Measurements from ENCODE around the gene FGD6. TPM values are rescaled to one million over a fixed set of nuclear protein-coding genes. Genes with fewer than 3 reads are reported as not detected.
"Not testable (repeated sequence)": the region's sequence is repeated elsewhere in the genome, so short reads cannot be mapped to it uniquely, and the experiment has no call there.

Gene FGD6
- total RNA-seq, 2 donors from 2014 or later, result 15.8 to 19.1 TPM

DNA sequence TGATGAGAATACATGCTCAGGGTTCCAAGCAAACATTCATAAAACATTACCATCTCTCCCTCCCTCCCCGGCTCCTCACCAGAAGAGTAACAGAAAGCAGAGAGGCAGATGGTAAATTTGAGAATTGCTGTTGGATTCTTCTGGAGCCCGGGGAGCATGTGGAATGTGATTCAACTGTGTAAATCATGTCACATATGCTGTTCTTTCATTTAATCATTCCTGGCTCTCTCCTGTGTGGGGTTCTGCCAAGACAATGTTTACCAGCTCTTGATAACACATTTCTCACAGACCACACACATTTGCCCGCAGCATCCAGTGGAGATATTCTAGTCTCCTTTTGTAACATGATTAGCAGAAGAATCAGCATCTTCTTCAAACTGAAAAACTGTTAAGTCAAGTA is 120.4 kb downstream of the FGD6 start:
- Histone ChIP-seq H3K4me1 (peaks cover 26% of the 10 kb centered on the region), H3K9me3 (no peaks in the 10 kb centered on the region), H3K27me3 (no peaks in the 10 kb centered on the region), H3K36me3 (replicated peaks in 1 of 2; ENCODE audit: insufficient read depth in 1 of 2, low read depth in 2 of 2) (peaks cover 4 to 8% of the 10 kb centered on the region in 2 donors), H3K27ac (peak overlapping the region in 3 of 4 donors; percentile 3 to 55 (median 55)), H3K4me3 (no peak overlapping the region)
- DNase-seq (peak; percentile 39 to 73 (median 62)), ATAC-seq (peak; percentile 86)
- no peak for TF ChIP-seq POLR2A (IDR thresholded peaks at IDR 0.05)
- TF ChIP-seq, protein P1, sequence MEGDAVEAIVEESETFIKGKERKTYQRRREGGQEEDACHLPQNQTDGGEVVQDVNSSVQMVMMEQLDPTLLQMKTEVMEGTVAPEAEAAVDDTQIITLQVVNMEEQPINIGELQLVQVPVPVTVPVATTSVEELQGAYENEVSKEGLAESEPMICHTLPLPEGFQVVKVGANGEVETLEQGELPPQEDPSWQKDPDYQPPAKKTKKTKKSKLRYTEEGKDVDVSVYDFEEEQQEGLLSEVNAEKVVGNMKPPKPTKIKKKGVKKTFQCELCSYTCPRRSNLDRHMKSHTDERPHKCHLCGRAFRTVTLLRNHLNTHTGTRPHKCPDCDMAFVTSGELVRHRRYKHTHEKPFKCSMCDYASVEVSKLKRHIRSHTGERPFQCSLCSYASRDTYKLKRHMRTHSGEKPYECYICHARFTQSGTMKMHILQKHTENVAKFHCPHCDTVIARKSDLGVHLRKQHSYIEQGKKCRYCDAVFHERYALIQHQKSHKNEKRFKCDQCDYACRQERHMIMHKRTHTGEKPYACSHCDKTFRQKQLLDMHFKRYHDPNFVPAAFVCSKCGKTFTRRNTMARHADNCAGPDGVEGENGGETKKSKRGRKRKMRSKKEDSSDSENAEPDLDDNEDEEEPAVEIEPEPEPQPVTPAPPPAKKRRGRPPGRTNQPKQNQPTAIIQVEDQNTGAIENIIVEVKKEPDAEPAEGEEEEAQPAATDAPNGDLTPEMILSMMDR (IDR thresholded peaks at IDR 0.05), result no peak
- 7 to 11% methylated on average over 3 of the region's 3 CpGs for WGBS, 2 donors
- intact Hi-C loops (cut with DNase I), result no loop called here

DNA sequence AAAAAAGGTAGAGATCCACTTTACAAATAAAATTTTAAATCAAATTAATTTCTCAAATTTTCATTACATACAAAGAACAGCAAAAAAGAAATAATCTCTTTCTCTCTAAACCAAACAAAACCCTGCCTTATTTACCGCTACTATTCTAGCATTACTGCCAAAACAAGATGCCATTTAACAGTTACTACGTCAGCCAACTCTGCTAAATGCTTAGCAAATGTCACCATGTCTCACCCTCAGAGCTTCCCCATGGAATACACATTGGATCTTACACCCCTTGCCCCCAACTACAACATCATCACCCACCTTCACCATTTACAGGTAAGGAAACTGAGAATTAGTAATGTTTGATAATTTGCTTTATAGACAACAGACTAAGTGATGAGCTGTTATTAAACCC is 120.9 kb downstream of the FGD6 start:
- H3K36me3 ChIP-seq (replicated peaks in 1 of 2; ENCODE audit: insufficient read depth in 1 of 2, low read depth in 2 of 2), result peaks cover 4 to 13% of the 10 kb centered on the region in 2 donors
- no peak overlapping the region for H3K4me3 ChIP-seq
- H3K27ac ChIP-seq, result peak overlapping the region in 3 of 4 donors; percentile 3 to 55 (median 27)
- H3K27me3 ChIP-seq, result no peaks in the 10 kb centered on the region
- H3K4me1 ChIP-seq, result peaks cover 26% of the 10 kb centered on the region
- intact Hi-C loops (cut with DNase I), result no loop called here
- no peaks in the 10 kb centered on the region for H3K9me3 ChIP-seq
- ATAC-seq (no peak), DNase-seq (no peak)
- 30 to 40% methylated on average over 2 of the region's 2 CpGs for WGBS, 2 donors
- TF ChIP-seq, protein P1 (IDR thresholded peaks at IDR 0.05), result no peak
- TF ChIP-seq POLR2A (IDR thresholded peaks at IDR 0.05), result no peak

DNA sequence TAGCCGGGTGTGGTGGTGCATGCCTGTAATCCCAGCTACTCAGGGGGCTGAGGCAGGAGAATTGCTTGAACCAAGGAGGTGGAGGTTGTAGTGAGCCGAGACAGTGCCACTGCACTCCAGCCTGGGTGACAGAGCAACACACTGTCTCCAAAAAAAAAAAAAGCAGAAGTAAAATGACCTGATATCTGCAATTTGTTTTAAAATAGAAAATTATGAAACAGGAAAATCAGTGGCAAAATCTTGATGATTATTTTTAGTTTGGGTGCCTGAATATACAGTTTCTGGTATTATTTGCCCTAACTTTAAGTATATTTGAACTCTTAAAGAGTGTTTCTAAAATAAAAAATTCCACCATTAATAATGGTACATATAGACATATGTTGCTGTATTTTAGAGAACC is 121.4 kb downstream of the FGD6 start:
- WGBS, 2 donors, result 77 to 89% methylated on average over 2 of the region's 2 CpGs

DNA sequence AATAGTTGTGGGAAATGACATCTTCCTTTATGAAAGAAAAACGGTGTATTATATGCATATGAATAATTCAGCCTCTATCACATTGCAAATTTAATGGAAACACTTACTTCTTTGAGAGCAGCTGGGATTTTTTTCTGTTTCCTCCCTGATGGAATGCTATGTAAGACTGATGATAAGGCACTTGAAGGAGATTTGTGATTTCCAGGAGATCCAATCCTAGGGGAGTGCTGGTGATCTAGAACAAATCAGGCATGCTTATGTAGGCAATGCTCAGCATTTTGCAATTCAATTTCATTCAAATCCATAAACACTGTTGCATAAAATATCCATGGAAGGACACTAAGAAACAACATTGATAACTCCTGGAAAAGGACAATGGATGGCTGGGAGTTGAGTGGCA is 127.8 kb downstream of the FGD6 start:
- Histone ChIP-seq H3K9me3 (no peaks in the 10 kb centered on the region), H3K4me1 (peaks cover under 1% of the 10 kb centered on the region), H3K36me3 (replicated peaks in 1 of 2; ENCODE audit: insufficient read depth in 1 of 2, low read depth in 2 of 2) (peaks cover 4 to 19% of the 10 kb centered on the region in 2 donors), H3K27me3 (no peaks in the 10 kb centered on the region), H3K4me3 (no peak overlapping the region), H3K27ac (no peak overlapping the region)
- DNase-seq, result no peak
- 68 to 81% methylated on average over 1 of the region's 1 CpG for WGBS, 2 donors
- no peak for TF ChIP-seq POLR2A (IDR thresholded peaks at IDR 0.05)
- TF ChIP-seq, protein P1 (IDR thresholded peaks at IDR 0.05), result no peak
- ATAC-seq, result no peak
- intact Hi-C loops (cut with DNase I), result no loop called here

More for the DNA sequence above, 121.4 kb downstream of the FGD6 start:
- intact Hi-C loops (cut with DNase I); DNase-seq; H3K27me3 ChIP-seq; H3K27ac ChIP-seq; H3K9me3 ChIP-seq; H3K4me3 ChIP-seq; ATAC-seq: not testable (repeated sequence)
- H3K4me1 ChIP-seq, result peaks cover 26% of the 10 kb centered on the region
- peaks cover 4 to 15% of the 10 kb centered on the region in 2 donors for H3K36me3 ChIP-seq (replicated peaks in 1 of 2; ENCODE audit: insufficient read depth in 1 of 2, low read depth in 2 of 2)

DNA sequence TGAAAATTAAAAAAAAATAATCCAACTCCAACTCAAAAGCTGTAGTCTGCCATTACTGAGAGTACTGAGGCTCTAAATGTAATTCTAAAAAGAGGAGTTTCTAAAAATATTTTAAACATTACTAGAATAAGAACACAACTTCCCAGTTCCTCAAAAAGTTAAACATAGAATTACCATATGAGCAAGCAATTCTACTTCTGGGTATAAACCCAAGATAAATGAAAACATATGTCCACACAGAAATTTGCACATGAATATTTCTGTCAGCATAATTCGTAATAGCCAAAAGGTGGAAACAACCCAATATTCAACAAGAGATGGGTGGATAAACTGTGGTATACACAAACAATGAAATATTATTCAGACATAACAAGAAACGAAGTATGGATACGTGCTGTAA is 128.9 kb downstream of the FGD6 start:
- peaks cover 12% of the 10 kb centered on the region for H3K4me1 ChIP-seq
- WGBS, 2 donors, result 90 to 94% methylated on average over 3 of the region's 3 CpGs

More for the DNA sequence above, 128.9 kb downstream of the FGD6 start:
- no peak overlapping the region for H3K4me3 ChIP-seq
- intact Hi-C loops (cut with DNase I), result no loop called here
- H3K9me3 ChIP-seq, result no peaks in the 10 kb centered on the region
- no peak overlapping the region for H3K27ac ChIP-seq
- ATAC-seq (no peak), DNase-seq (no peak)
- no peaks in the 10 kb centered on the region for H3K27me3 ChIP-seq
- H3K36me3 ChIP-seq (replicated peaks in 1 of 2; ENCODE audit: insufficient read depth in 1 of 2, low read depth in 2 of 2), result peaks cover 4 to 19% of the 10 kb centered on the region in 2 donors
- TF ChIP-seq, protein P1 (IDR thresholded peaks at IDR 0.05), result no peak
- no peak for TF ChIP-seq POLR2A (IDR thresholded peaks at IDR 0.05)

Measured in body of pancreas (tissue), 4 donors.